CD1c-positive myeloid dendritic cell (primary cell): ENCODE measurements around the gene KRTDAP.

Experiments used
- DNase-seq: peaks from one replicate; pipeline ENCODE4 v3.0.0-alpha.2; 2016; ENCODE audit errors: extremely low spot score

KRTDAP gene

DNA sequence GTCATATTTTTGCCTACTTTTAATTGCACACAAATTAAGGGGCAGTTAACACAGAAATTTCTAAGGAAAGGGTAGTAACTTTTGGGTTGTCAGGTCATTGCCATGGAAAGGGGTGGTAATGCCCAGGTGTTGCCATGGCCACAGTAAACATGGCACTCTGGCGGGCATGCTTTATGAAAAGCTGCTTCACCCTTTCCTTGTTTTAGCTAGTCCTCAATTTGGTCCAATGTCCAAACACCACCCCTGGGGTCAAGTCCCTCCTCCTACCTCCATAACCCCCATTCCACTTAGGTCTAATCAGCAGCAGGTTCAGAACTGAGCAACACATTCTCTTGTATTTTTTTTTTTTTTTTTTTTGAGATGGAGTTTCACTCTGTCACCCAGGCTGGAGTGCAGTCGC lies 35.6 kb downstream of the KRTDAP start:
- DNase-seq = no peak

DNA sequence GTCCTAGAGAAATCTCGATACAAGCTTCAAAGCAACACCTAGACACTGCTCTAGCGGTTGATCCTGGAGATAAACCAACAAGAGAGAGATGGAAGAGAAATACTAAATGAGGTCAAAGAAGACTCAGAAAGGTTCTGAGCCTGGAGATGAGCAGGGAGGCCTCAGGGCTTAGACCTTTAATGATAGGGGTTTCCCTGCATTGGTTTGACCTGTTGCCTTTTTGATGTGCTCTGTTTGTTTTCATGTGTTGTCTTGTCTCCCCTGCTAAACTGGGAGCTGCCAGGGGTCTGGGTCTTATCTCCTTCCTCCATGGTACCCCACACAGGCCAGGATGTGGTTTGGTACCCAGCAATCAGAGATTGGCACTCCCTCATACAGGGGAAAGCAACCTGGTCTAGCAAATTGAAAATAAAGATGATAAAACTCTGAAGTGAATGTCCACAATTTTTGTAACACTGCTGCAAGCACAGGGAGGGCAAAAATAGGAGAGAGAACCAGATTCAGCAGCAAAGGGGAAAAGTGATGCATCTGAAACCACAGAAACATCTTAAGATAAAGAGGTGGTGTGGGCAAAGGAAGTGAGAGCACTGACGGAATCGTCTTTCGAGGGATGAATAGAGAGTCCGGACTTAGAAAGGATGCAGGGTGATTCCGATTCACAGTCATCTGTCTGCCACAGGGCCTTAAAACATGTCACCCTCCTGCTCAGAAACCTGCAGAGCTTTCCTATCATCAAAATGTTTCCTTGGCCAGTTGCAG lies 38.7 kb downstream of the KRTDAP start:
- DNase-seq = no peak

DNA sequence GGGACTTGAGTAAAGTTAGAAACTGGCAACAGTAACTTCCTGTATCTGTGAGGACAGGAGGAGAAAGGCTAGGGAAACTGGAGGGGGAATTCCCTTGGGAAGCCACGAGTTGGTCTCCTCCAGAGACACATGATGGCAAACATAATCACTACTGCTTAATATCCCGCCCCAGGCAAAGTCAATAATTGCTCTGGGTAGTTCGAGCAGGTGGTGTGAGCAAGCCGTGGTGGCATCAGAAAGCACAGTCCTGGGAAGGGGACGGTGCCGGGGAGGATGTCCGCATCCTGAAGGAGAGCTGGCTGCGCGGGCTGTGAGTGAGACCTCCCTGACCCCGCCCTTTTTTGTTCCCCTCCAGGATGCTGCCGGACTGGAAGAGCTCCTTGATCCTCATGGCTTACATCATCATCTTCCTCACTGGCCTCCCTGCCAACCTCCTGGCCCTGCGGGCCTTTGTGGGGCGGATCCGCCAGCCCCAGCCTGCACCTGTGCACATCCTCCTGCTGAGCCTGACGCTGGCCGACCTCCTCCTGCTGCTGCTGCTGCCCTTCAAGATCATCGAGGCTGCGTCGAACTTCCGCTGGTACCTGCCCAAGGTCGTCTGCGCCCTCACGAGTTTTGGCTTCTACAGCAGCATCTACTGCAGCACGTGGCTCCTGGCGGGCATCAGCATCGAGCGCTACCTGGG lies 40.8 kb downstream of the KRTDAP start:
- DNase-seq = no peak

DNA sequence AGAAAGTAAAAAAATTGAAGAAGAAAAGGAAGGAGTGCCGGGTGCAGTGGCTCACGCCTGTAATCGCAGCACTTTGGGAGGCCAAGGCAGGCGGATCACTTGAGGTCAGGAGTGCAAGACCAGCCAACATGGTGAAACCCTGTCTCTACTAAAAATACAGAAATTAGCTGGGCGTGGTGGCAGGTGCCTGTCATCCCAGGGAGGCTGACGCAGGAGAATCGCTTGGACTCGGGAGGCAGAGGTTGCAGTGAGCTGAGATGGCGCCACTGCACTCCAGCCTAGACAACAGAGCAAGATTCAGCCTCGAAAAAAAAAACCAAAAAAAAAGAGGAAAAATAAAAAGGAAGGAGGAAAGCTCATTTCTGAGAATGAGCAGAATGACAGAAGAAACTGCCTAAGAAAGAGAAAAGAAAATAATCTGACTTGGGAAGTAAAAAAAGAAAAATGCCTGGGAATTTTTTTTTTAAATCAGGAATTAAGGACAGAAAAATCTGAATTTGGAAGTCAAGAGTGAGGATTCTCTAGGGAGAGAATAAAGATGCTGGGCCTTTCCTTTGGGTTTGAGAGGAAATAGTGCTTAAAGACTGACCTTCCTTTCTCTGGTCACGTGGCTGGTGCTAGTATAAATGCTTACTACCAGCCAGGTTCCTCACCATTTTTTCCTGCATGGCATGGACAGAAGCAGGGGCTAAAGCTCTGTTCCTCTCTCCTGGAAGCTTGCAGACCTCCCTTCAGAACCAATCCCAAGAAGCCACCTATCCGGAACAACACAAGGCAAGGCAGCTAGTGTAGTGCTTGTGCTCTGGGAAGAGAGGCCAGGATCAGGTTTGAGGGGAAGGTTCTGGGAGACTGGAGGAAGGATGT lies 42.4 kb downstream of the KRTDAP start, which contains the start of gene FFAR2:
FFAR2 (plus strand) TSS at position 652 of the 864 bp plus-strand sequence. CDS start 1,458 bp downstream, outside the sequence.
- peak; percentile 35 for DNase-seq

DNA sequence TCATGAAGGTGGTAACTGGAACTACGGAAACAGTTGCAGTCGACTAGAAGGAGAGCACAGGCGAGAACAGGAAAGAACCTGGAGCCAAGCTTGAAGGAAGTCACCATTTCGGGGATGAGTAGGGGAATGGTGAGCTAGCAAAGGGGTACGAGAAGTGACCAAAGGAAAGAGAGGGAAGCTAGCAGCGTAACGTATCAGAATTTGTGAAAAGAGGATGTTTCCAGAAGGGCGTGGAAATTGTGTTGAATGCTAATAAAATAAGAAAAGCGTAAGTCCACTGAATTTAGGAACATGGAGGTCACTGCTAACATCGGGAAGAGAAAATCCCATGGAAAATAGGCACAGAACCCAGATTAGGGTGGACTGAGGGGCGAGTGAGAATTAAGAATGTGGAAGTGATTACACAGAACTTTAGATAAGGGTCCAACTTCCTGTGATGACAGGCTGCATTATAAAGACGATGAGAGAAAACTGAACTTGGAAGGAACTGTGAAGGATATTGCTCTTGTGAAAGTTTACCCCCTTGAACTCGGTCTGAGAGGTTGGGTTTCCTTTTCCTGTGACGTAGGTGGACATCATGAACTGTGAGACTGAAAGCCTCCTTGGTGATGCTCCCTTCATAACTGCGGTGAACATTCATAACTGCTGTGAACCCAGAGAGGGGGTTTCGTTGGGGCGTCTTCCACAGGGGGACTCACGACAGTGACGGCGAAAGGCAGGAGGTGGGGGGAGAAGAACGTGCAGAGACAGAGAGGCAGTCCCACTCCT lies 44.3 kb downstream of the KRTDAP start:
- DNase-seq = peak; percentile 64

DNA sequence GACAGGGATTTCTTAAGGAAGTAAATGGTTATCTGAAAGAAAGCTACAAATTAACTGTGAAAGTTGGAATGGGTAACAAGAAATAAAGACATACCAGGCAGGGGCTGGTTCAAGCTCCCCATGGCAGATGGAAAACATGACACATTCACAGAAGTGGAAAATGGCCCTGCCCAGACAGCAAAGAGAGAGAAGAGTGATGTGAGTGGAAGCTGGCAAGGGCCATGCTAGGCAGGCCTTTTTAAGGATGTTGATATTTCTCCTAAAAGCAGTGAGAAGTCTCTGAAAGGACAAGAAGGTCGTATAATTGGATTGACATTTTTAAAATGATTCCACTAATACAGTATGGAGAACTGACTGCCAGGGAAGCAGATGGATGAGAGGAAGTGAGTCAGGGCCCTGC lies 45.5 kb downstream of the KRTDAP start:
- no peak for DNase-seq

DNA sequence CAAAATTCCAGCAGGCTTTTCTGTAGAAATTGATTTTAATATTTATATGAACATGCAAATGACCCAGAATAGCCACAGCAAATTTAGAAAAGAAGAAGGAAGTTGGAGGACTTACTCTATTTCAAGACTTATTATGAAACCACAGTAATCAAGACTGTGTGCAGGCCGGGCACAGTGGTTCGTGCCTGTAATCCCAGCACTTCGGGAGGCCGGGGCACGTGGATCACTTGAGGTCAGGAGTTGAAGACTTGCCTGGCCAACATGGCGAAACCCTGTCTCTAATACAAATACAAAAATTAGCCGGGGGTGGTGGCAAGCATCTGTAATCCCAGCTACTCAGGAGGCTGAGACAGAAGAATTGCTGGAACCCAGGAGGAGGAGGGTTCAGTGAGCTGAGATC lies 48.2 kb downstream of the KRTDAP start:
- DNase-seq = peak; percentile 80

DNA sequence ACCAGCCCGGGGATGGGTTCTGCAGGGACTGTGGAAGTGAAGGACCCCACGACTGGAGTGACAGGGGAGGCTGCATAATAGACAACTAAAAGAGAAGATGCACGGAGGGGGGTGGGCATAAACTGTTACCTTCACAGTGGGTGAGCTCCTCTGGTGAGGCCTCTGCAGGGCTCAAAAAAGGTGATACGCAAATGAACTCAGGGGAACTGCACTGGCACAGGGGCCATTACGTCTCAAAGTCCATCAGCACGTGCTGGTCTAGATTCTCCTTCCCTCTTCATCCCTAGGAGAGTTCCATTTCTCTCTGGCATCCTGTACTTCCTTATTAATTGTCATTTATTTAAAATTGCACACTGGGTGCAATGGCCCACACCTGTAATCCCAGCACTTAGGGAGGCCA lies 50.3 kb downstream of the KRTDAP start:
- no peak for DNase-seq

DNA sequence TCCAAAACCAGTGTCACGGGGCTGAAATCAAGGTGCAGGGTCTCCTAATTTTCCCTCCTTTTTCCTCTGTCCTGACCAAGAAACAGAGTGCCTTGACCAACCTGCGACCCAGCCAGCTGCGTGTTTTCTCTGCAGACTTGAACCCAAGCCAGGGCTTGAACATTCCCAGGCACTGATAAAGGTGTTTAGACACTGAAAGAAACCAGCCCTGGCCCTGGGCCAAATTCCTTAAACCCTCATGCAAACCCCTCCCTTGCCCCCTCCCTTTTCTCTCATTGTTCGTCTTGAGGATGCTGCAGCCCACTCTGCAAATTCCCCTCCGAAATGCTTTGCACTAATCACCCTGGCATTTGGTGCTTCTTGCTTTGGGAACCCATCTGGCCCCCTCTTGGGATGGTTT lies 51.7 kb downstream of the KRTDAP start:
- no peak for DNase-seq

DNA sequence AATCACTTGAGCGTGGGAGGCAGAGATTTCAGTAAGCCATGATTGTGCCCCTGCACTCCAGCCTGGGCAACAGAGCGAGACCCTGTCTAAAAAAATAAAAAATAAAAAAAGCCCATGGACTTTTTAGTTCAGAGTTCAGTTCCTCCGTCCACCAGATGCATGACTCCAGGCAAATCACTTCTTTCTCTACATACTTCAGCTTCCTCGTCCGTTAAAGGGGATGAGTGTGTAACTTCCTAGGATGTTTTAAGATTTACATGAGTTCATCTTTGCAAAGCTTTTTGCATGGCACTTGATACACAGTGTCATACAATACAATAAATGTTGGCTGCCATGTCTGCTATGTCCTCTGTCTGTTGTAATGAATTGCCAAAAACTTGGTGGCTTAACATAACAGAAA lies 52.2 kb downstream of the KRTDAP start:
- no peak for DNase-seq

DNA sequence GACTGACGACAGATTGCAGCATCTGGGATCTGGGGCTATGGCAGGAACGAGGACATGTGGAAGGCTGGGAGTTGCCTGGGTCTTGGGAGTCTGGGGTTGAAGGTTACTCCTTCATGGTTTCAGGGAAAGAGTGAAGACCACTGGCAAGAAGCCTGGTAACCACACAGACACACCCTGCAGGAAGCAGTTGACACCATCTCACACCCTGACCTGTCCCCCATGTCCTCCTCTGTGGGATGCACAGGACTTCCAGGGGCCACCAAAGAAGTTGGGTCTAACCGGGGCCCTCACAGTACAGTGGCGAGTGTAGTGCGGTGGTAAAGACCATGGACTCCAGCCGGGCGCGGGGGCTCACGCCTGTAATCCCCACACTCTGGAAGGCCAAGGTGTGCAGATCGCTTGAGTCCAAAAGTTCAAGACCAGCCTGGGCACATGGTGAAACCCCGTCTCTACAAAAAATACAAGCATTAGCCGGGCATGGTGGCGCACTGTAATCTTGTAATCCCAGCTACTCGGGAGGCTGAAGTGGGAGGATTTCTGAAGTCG lies 52.8 kb downstream of the KRTDAP start:
- DNase-seq = no peak
